Neural cell (in vitro differentiated cells): ENCODE results near the gene WIPF2. TPM values are rescaled to one million over a fixed set of nuclear protein-coding genes. Genes with fewer than 3 reads are reported as not detected.

ENCODE experiments used
- H2AFZ ChIP-seq: fragments of 200-600, 300-800 bp; sonication (generic), shearing (Covaris generic); 2 replicates; pipeline ENCODE4 v1.6.0; 2014; ENCODE audit warnings: low read depth, mild to moderate bottlenecking, antibody characterized with exemption, low read length, moderate library complexity
- H3F3A ChIP-seq: fragments of 200-600 bp; shearing (Covaris generic); 2 replicates; pipeline ENCODE4 v1.6.1; 2016; ENCODE audit warnings: mild to moderate bottlenecking, moderate library complexity, mixed read lengths, antibody characterized with exemption, low read length; ENCODE audit not compliant: insufficient read depth, poor library complexity, severe bottlenecking
- H3K27ac ChIP-seq: fragments of 200-600, 300-800 bp; sonication (generic), shearing (Covaris generic); 2 replicates; pipeline ENCODE4 v1.5.1; 2014; ENCODE audit warnings: mild to moderate bottlenecking, low read length, moderate library complexity
- H3K27me3 ChIP-seq: fragments of 300-800, 200-600 bp; sonication (generic), shearing (Covaris generic); 2 replicates; pipeline ENCODE4 v1.6.0; 2014; ENCODE audit warnings: mild to moderate bottlenecking, low read depth, low read length, moderate library complexity; ENCODE audit not compliant: insufficient read depth
- H3K36me3 ChIP-seq: fragments of 300-800, 200-600 bp; sonication (generic), shearing (Covaris generic); 2 replicates; pipeline ENCODE4 v1.5.1; 2014; ENCODE audit warnings: mild to moderate bottlenecking, antibody characterized with exemption, low read length, moderate library complexity; ENCODE audit not compliant: insufficient read depth
- H3K4me2 ChIP-seq: fragments of 300-800, 200-600 bp; sonication (generic), shearing (Covaris generic); 2 replicates; pipeline ENCODE4 v1.6.0; 2014; ENCODE audit warnings: mild to moderate bottlenecking, low read length
- H3K4me3 ChIP-seq: fragments of 300-800, 200-600 bp; sonication (generic), shearing (Covaris generic); 2 replicates; pipeline ENCODE4 v1.5.1; 2014; ENCODE audit warnings: mild to moderate bottlenecking, low read length, moderate library complexity
- H3K79me2 ChIP-seq: fragments of 200-600 bp; shearing (Covaris generic); replicated peaks from 2 replicates; pipeline ENCODE4 v1.6.0; 2014; ENCODE audit warnings: mild to moderate bottlenecking, low read length, moderate library complexity; ENCODE audit not compliant: insufficient read depth
- H3K9ac ChIP-seq: fragments of 300-800, 200-600 bp; sonication (generic), shearing (Covaris generic); 2 replicates; pipeline ENCODE4 v1.6.1; 2016; ENCODE audit warnings: mild to moderate bottlenecking, low read length, mixed read lengths
- H3K9me2 ChIP-seq: fragments of 200-600 bp; shearing (Covaris generic); 2 replicates; pipeline ENCODE4 v1.6.1; 2016; ENCODE audit warnings: mild to moderate bottlenecking, low read length, mixed read lengths; ENCODE audit not compliant: insufficient read depth
- H3K9me3 ChIP-seq: fragments of 200-600, 300-800 bp; sonication (generic), shearing (Covaris generic); 2 replicates; pipeline ENCODE4 v1.6.1; 2016; ENCODE audit warnings: mild to moderate bottlenecking, mixed run types, low read length, moderate library complexity, mixed read lengths
- H4K20me1 ChIP-seq: fragments of 200-600 bp; shearing (Covaris generic); 2 replicates; pipeline ENCODE4 v1.6.1; 2016; ENCODE audit warnings: mild to moderate bottlenecking, mixed run types; ENCODE audit not compliant: insufficient read depth
- EP300 ChIP-seq: fragments of 450-650 bp; conservative IDR thresholded peaks from 2 replicates; pipeline ENCODE4 v1.6.1; 2014; ENCODE audit warnings: antibody characterized with exemption, mild to moderate bottlenecking, moderate library complexity; ENCODE audit not compliant: poor library complexity, severe bottlenecking
- EZH2 ChIP-seq: fragments of 200-600, 300-800 bp; shearing (Covaris generic), sonication (generic); IDR thresholded peaks from 2 replicates; pipeline ENCODE4 v1.6.1; 2014; ENCODE audit warnings: antibody characterized with exemption, low read length, borderline replicate concordance, mild to moderate bottlenecking; ENCODE audit not compliant: insufficient read depth, poor library complexity, severe bottlenecking
- MXI1 ChIP-seq: fragments of 450-650 bp; conservative IDR thresholded peaks from 2 replicates; pipeline ENCODE4 v1.6.1; 2014; ENCODE audit warnings: antibody characterized with exemption, mild to moderate bottlenecking; ENCODE audit not compliant: poor library complexity, severe bottlenecking
- POLR2AphosphoS5 ChIP-seq: IDR thresholded peaks from 2 replicates; pipeline ENCODE4 v1.6.1; 2012
- RAD21 ChIP-seq: fragments of 450-650 bp; conservative IDR thresholded peaks from 2 replicates; pipeline ENCODE4 v1.6.1; 2014; ENCODE audit warnings: antibody characterized with exemption, mild to moderate bottlenecking, moderate library complexity
- SMC3 ChIP-seq: fragments of 450-650 bp; conservative IDR thresholded peaks from 2 replicates; pipeline ENCODE4 v1.6.1; 2014; ENCODE audit warnings: antibody characterized with exemption, mild to moderate bottlenecking, moderate library complexity; ENCODE audit not compliant: poor library complexity
- TAF1 ChIP-seq: IDR thresholded peaks from 2 replicates; pipeline ENCODE4 v1.6.1; 2012; ENCODE audit warnings: low read depth
- polyA plus RNA-seq: library from polyadenylated mRNA; depleted of rRNA; stranded (reverse); fragments of >200 nt; gene quantifications from 2 replicates; pipeline ENCODE4 v1.2.3, GENCODE V29; 2014
- TF ChIP-seq, protein P1 (sequence below): IDR thresholded peaks from 2 replicates; pipeline ENCODE4 v1.6.1; 2012; ENCODE audit warnings: borderline replicate concordance
- TF ChIP-seq, protein P2 (sequence below): fragments of 450-650 bp; IDR thresholded peaks from 2 replicates; pipeline ENCODE4 v1.5.1; 2014; ENCODE audit warnings: antibody characterized with exemption, mild to moderate bottlenecking, moderate library complexity; ENCODE audit not compliant: poor library complexity, severe bottlenecking

WIPF2 gene
- polyA plus RNA-seq, 1 donor from 2014 or later, result 11.5 TPM

DNA sequence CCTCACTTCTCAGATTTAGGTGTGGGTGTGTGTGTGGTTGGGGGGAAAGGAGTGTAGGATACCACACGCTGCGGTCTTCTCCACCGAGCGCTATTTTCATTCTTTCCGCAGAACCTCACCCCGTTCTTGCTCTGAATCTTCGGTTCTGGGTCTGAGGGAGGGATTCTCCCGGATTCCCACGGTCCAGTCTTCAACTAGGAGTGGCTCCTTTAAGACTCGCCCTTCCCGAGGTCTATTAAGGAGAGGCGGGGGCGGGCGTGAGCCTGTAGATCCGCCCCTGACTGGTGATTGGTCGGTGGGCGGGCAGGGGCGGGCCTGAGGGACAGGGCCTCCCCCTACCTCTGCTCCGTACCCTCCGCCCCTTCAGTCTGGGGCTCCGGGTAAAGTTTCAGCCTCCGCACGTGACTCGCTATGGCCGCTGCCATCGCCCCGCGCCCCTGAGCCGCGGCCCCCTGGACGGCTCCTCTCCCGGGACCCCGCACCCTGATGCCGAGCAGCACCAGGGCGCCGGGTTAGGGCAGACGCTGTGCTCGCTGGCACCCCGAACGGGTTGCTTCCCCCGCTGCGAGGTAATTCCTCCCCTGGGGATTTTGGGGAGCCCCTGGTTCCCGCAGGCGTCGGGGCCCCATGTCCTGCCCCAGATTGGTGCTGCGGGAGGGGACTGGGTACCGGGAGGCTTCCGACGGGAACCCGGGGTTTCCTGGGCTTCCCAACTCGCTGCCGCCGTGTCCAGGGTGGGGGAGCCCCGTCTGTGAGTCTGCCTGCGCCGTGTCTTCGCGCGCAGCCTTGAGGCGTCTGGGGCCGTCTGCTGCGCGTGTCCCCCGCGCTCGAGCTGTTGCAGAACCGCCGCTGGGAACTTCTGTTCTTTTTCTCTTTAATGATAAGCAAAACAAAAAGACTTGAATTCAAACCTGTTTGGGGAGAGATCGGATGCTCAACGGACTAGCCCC is 99.1 kb downstream of the WIPF2 start:
- H3K9ac ChIP-seq, result peak overlapping the region; percentile 55

DNA sequence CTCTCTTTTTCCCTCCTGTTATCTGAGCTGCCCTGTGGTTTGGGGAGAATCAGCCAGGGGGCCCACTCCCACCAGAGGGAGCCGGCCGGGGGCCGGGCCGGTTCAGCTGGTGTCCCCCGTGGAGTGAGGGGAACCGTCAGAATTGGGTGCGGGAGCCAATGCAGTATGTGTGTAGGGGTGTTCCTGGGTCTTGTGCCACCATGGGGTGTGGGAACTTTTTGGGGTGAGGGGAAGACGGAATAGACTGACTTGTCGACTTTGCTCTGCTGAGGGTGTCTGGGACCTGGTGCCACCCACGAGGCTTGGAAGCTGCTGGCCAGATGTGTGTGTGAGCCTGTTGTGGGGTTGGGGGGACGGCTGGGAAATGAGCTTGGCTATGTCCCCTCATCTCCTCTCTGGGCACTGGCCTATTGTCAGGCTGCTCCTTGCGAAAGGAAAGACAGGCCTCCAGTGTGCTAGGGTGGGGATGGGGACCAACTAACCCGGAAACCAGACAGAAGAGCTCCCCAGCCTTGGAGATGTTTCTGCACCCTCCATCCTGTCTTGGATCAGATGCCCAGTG is 99.8 kb downstream of the WIPF2 start:
- TF ChIP-seq MXI1, result no peak
- no peak for TF ChIP-seq POLR2AphosphoS5
- TF ChIP-seq TAF1, result no peak
- TF ChIP-seq, protein P1, sequence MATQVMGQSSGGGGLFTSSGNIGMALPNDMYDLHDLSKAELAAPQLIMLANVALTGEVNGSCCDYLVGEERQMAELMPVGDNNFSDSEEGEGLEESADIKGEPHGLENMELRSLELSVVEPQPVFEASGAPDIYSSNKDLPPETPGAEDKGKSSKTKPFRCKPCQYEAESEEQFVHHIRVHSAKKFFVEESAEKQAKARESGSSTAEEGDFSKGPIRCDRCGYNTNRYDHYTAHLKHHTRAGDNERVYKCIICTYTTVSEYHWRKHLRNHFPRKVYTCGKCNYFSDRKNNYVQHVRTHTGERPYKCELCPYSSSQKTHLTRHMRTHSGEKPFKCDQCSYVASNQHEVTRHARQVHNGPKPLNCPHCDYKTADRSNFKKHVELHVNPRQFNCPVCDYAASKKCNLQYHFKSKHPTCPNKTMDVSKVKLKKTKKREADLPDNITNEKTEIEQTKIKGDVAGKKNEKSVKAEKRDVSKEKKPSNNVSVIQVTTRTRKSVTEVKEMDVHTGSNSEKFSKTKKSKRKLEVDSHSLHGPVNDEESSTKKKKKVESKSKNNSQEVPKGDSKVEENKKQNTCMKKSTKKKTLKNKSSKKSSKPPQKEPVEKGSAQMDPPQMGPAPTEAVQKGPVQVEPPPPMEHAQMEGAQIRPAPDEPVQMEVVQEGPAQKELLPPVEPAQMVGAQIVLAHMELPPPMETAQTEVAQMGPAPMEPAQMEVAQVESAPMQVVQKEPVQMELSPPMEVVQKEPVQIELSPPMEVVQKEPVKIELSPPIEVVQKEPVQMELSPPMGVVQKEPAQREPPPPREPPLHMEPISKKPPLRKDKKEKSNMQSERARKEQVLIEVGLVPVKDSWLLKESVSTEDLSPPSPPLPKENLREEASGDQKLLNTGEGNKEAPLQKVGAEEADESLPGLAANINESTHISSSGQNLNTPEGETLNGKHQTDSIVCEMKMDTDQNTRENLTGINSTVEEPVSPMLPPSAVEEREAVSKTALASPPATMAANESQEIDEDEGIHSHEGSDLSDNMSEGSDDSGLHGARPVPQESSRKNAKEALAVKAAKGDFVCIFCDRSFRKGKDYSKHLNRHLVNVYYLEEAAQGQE, result no peak
- TF ChIP-seq, protein P2, sequence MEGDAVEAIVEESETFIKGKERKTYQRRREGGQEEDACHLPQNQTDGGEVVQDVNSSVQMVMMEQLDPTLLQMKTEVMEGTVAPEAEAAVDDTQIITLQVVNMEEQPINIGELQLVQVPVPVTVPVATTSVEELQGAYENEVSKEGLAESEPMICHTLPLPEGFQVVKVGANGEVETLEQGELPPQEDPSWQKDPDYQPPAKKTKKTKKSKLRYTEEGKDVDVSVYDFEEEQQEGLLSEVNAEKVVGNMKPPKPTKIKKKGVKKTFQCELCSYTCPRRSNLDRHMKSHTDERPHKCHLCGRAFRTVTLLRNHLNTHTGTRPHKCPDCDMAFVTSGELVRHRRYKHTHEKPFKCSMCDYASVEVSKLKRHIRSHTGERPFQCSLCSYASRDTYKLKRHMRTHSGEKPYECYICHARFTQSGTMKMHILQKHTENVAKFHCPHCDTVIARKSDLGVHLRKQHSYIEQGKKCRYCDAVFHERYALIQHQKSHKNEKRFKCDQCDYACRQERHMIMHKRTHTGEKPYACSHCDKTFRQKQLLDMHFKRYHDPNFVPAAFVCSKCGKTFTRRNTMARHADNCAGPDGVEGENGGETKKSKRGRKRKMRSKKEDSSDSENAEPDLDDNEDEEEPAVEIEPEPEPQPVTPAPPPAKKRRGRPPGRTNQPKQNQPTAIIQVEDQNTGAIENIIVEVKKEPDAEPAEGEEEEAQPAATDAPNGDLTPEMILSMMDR, result no peak
- no peak for TF ChIP-seq EP300
- no peak for TF ChIP-seq SMC3
- no peak for TF ChIP-seq RAD21
- TF ChIP-seq EZH2, result no peak
- Histone ChIP-seq H3K79me2 (peaks cover 7% of the 10 kb centered on the region), H2AFZ (no peak overlapping the region), H3K36me3 (no peaks in the 10 kb centered on the region), H3K27ac (no peak overlapping the region), H3K4me2 (peak overlapping the region; percentile 71), H3K4me3 (peak overlapping the region; percentile 81), H3K9ac (peak overlapping the region; percentile 55), H3K27me3 (peaks cover 5% of the 10 kb centered on the region), H3K9me3 (no peaks in the 10 kb centered on the region), H4K20me1 (no peaks in the 10 kb centered on the region), H3K9me2 (no peaks in the 10 kb centered on the region), H3F3A (no peaks in the 10 kb centered on the region)

More for the DNA sequence above, 99.1 kb downstream of the WIPF2 start:
- Histone ChIP-seq H2AFZ (peak overlapping the region; percentile 16), H3K27ac (no peak overlapping the region), H3K9me2 (no peaks in the 10 kb centered on the region), H3K9me3 (no peaks in the 10 kb centered on the region), H3K4me2 (peak overlapping the region; percentile 71), H3K79me2 (peaks cover 7% of the 10 kb centered on the region), H3K4me3 (peak overlapping the region; percentile 81), H3K36me3 (no peaks in the 10 kb centered on the region), H3F3A (no peaks in the 10 kb centered on the region), H3K27me3 (peaks cover 5% of the 10 kb centered on the region), H4K20me1 (no peaks in the 10 kb centered on the region)
- TF ChIP-seq EZH2 (no peak), MXI1 (peak; percentile 89), TAF1 (no peak)
- TF ChIP-seq, protein P1, result no peak
